GM23338 (cell line): Measurements from ENCODE around the gene GJE1. TPM values are rescaled to one million over a fixed set of nuclear protein-coding genes. Genes with fewer than 3 reads are reported as not detected.

Experiments used
- ATAC-seq: fragments of 200-7000 bp; cut with Tn5 transposase; 3 replicates; pipeline ENCODE4 v1.9.1; 2020
- DNase-seq: peaks from one replicate; pipeline ENCODE4 v3.0.0-alpha.2; 2015; ENCODE audit warnings: low spot score
- H2AFZ ChIP-seq: fragments of 200-600 bp; sonication (generic); 2 replicates; pipeline ENCODE4 v1.8.0; 2016; ENCODE audit warnings: antibody characterized with exemption, mild to moderate bottlenecking, moderate library complexity
- H3F3A ChIP-seq: fragments of 200-600 bp; sonication (generic); replicated peaks from 2 replicates; pipeline ENCODE4 v1.8.0; 2017; ENCODE audit warnings: antibody characterized with exemption, mixed run types, low read depth
- H3K27ac ChIP-seq: fragments of 200-600 bp; sonication (generic); 2 replicates; pipeline ENCODE4 v1.6.1; 2016; ENCODE audit warnings: low read depth
- H3K27me3 ChIP-seq: fragments of 200-600 bp; sonication (generic); 2 replicates; pipeline ENCODE4 v1.8.0; 2016; ENCODE audit warnings: mild to moderate bottlenecking, mixed run types, moderate library complexity; ENCODE audit not compliant: insufficient read depth
- H3K36me3 ChIP-seq: fragments of 200-600 bp; sonication (generic); 2 replicates; pipeline ENCODE4 v1.8.0; 2016; ENCODE audit warnings: mild to moderate bottlenecking; ENCODE audit not compliant: insufficient read depth
- H3K4me1 ChIP-seq: fragments of 200-600 bp; sonication (generic); 2 replicates; pipeline ENCODE4 v1.8.0; 2016; ENCODE audit warnings: mild to moderate bottlenecking, moderate library complexity; ENCODE audit not compliant: insufficient read depth
- H3K4me2 ChIP-seq: fragments of 200-600 bp; sonication (generic); 2 replicates; pipeline ENCODE4 v1.7.1; 2017; ENCODE audit warnings: mixed run types
- H3K4me3 ChIP-seq: fragments of 200-600 bp; sonication (generic); 2 replicates; pipeline ENCODE4 v1.6.1; 2016; ENCODE audit warnings: mixed run types
- H3K79me2 ChIP-seq: fragments of 200-600 bp; sonication (generic); replicated peaks from 2 replicates; pipeline ENCODE4 v1.8.0; 2017; ENCODE audit warnings: mild to moderate bottlenecking; ENCODE audit not compliant: insufficient read depth
- H3K9me2 ChIP-seq: fragments of 200-600 bp; sonication (generic); 2 replicates; pipeline ENCODE4 v1.8.0; 2017; ENCODE audit not compliant: insufficient read depth
- H4K20me1 ChIP-seq: fragments of 200-600 bp; sonication (generic); replicated peaks from 2 replicates; pipeline ENCODE4 v1.8.0; 2017; ENCODE audit warnings: mild to moderate bottlenecking; ENCODE audit not compliant: insufficient read depth
- H3K27ac Mint-ChIP-seq: 2 replicates; pipeline ENCODE4 v1.8.0; 2020; ENCODE audit warnings: inconsistent platforms, mild to moderate bottlenecking, moderate library complexity, mixed read lengths
- H3K27me3 Mint-ChIP-seq: 3 replicates; pipeline ENCODE4 v1.8.0; 2022; ENCODE audit warnings: low read depth, mild to moderate bottlenecking, moderate library complexity, mixed read lengths, inconsistent platforms; ENCODE audit not compliant: insufficient read depth, poor library complexity
- H3K36me3 Mint-ChIP-seq: 3 replicates; pipeline ENCODE4 v1.8.0; 2021; ENCODE audit warnings: low read depth, mild to moderate bottlenecking, inconsistent platforms, moderate library complexity, mixed read lengths
- H3K4me1 Mint-ChIP-seq: 3 replicates; pipeline ENCODE4 v1.8.0; 2020; ENCODE audit warnings: mild to moderate bottlenecking, inconsistent platforms, mixed read lengths
- H3K4me3 Mint-ChIP-seq: 3 replicates; pipeline ENCODE4 v1.8.0; 2021; ENCODE audit warnings: moderate library complexity, mild to moderate bottlenecking, inconsistent platforms, mixed read lengths
- H3K9me3 Mint-ChIP-seq: 3 replicates; pipeline ENCODE4 v1.8.0; 2020; ENCODE audit warnings: moderate library complexity, mild to moderate bottlenecking, inconsistent platforms, mixed read lengths
- ETS1 ChIP-seq: IDR thresholded peaks from 2 replicates; pipeline ENCODE4 v1.6.1; 2016; ENCODE audit warnings: antibody characterized with exemption
- EZH2phosphoT487 ChIP-seq: fragments of 200-600 bp; sonication (generic); IDR thresholded peaks from one replicate; pipeline ENCODE4 v1.8.1; 2018; ENCODE audit warnings: antibody characterized with exemption; ENCODE audit not compliant: unreplicated experiment
- JUNB ChIP-seq: IDR thresholded peaks from one replicate; pipeline ENCODE4 v1.6.1; 2016; ENCODE audit warnings: antibody characterized with exemption; ENCODE audit not compliant: unreplicated experiment
- NANOG ChIP-seq: IDR thresholded peaks from 2 replicates; pipeline ENCODE4 v1.6.1; 2016; ENCODE audit warnings: antibody characterized with exemption, borderline replicate concordance
- POLR2AphosphoS5 ChIP-seq: IDR thresholded peaks from 2 replicates; pipeline ENCODE4 v1.6.1; 2016; ENCODE audit warnings: antibody characterized with exemption, low read depth
- REST ChIP-seq: IDR thresholded peaks from one replicate; pipeline ENCODE4 v1.6.1; 2018; ENCODE audit warnings: antibody characterized with exemption; ENCODE audit not compliant: unreplicated experiment
- polyA plus RNA-seq: library from polyadenylated mRNA; unstranded; fragments of >200 nt; fragmentation: Nextera tagmentation; extraction: Ambion mirVana; gene quantifications from 2 replicates; pipeline ENCODE4 v1.2.1, GENCODE V29; 2016
- total RNA-seq: library from RNA; depleted of rRNA; stranded (reverse); fragments of >200 nt; shearing (Covaris generic); gene quantifications from 2 replicates; pipeline ENCODE4 v1.2.3, GENCODE V29; 2014; rRNA removed

Gene GJE1
- total and polyA plus RNA-seq, 2 experiments from 2014 or later, result not detected

GRCh38 chr6:142183351-142183750 lies 50.6 kb downstream of the GJE1 start (continued):
- TF ChIP-seq REST (no peak), NANOG (no peak), POLR2AphosphoS5 (no peak), ETS1 (no peak), EZH2phosphoT487 (no peak), JUNB (no peak)

- H3K36me3 Mint-ChIP-seq, result 0 out of 3 replicates have a peak, but pooled peaks cover 4% of the 10 kb centered on the region
- H3K9me2 ChIP-seq, result no peaks in the 10 kb centered on the region
- no peak for TF ChIP-seq POLR2AphosphoS5
- no peak overlapping the region for H3K4me3 Mint-ChIP-seq
- H3K4me1 Mint-ChIP-seq, result no peaks in the 10 kb centered on the region; the same call in 2 of the 3 replicates
- H2AFZ ChIP-seq, result no peak overlapping the region
- peak overlapping the region; percentile 29; the same call in 1 of the 2 replicates for H3K27ac Mint-ChIP-seq
- no peak for ATAC-seq
- no peaks in the 10 kb centered on the region for H3K4me1 ChIP-seq
- H3K9me3 Mint-ChIP-seq, result no peaks in the 10 kb centered on the region
- DNase-seq, result no peak
- H3K27me3 ChIP-seq, result no peaks in the 10 kb centered on the region
- no peak overlapping the region for H3K27ac ChIP-seq
- no peaks in the 10 kb centered on the region for H3F3A ChIP-seq
- no peaks in the 10 kb centered on the region for H4K20me1 ChIP-seq
- no peaks in the 10 kb centered on the region for H3K79me2 ChIP-seq
- H3K36me3 ChIP-seq, result no peaks in the 10 kb centered on the region
- H3K4me2 ChIP-seq, result no peak overlapping the region
- no peaks in the 10 kb centered on the region for H3K27me3 Mint-ChIP-seq
- no peak overlapping the region for H3K4me3 ChIP-seq
Observed at GRCh38 chr6:142184307-142184706, 51.6 kb downstream of the GJE1 start.

Other genes with a start within 250 kb of the GJE1 start
- not detected in 2 replicates for gene NMBR, start 14.2 kb downstream of the GJE1 start, total RNA-seq
- gene NMBR, start 14.2 kb downstream of the GJE1 start, polyA plus RNA-seq, result not detected in 2 replicates
- gene VTA1, start 14.3 kb downstream of the GJE1 start, total RNA-seq, result 102 and 109 TPM in 2 replicates
- 88.5 and 104 TPM in 2 replicates for gene VTA1, start 14.3 kb downstream of the GJE1 start, polyA plus RNA-seq
- gene ADGRG6, start 169.1 kb downstream of the GJE1 start, total RNA-seq, result 4.9 and 7.7 TPM in 2 replicates
- 1.3 and 1.8 TPM in 2 replicates for gene ADGRG6, start 169.1 kb downstream of the GJE1 start, polyA plus RNA-seq